Activated naive CD8-positive, alpha-beta T cell treated with anti-CD3 and anti-CD28 coated beads, Interleukin-2, amount 50 U/mL, for 16 hours (primary cell): Measurements from ENCODE around the gene PIGS.
"Not testable (repeated sequence)": the region's sequence is repeated elsewhere in the genome, so short reads cannot be mapped to it uniquely, and the experiment has no call there.

Experiments
- DNase-seq: peaks from one replicate; pipeline ENCODE4 v3.0.0-alpha.2; 2020; ENCODE audit warnings: low read depth, low spot score

Gene PIGS

DNA sequence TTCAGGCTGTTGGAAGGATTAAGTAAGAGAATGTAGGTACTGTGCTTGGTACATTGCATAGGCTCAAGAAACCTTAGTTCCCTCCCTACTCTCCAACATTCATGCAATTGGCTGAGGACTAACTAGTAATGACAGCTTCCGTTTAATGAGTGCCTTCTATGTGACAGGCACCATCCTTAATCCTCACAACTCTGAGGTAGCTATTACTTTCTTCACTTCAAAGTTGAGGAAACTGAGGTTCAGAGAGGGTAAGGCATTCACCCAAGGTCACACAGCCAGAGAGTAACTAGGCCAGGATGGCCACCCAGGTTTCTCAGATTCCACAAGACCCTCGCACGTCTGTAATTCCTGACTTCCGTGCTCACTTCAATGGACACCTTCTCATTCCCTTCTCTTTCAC lies 41.1 kb downstream of the PIGS start:
- DNase-seq, result no peak

DNA sequence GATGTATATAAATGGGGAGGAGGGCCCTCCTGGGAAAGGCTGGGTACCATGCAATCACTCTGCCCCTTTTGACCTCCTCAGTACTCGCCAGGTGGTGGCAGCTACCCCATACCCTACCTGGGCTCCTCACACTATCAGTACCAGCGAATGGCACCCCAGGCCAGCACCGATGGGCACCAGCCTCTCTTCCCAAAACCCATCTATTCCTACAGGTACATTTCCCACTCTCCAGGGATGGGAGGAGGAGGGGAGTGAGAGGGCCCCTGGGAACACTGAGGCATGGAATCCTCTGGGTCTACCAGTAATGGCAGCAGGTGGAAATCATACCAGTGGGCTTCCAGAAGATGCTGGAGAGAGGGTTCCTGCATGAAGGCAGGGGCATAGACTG lies 42.3 kb downstream of the PIGS start:
- no peak for DNase-seq

DNA sequence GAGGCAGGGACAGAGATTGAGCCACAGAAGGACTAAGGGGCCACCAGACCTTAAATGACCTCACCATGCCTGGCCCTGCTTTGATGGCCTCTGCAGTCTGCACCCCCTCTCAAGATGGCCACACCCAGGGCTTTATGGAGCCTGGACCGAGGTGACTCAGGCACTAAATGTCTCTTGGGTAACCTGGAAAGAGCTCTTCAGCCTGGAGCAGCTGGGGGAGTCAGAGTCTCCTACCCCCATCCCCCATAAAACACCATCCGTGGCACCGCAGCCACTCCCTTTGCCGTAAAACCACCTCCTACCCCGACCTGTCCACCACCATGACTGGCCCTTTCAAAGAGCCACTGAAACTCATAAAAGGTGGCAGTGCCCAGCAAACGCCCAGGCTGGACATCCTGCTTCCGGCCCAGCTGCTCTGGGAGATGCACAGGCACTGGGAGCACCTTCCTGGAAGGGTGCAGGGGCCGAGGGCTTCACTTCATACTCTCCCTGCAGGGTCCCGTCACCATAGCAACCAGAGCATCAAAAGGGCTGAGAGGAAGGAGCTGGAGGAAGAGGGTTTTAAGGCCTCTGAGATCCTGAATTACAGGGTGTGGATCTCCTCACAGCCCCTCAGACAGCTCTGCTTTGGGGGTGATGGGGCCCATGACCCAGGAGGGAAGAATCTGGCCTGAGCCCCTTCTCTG lies 42.9 kb downstream of the PIGS start:
- DNase-seq, result no peak

DNA sequence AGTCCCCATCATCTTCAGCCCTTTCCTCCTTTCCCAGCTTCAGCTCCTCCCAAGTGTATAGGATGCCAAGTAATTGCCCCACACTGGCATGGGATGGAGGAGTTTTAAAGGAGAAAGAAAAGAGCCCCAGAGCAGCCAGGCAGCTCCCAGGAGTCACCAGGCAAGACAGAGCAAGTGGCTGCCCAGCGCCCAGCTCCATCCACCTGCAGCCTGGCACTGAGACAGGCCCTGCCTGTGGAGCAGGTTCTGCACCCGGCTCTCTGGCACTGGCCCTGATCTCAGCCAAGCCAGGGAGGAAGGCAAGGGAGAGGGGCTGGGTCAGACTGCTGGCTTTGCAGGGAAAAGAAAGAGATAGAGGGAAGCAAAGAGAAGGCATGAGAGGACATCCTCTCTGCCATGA lies 43.5 kb downstream of the PIGS start:
- no peak for DNase-seq

DNA sequence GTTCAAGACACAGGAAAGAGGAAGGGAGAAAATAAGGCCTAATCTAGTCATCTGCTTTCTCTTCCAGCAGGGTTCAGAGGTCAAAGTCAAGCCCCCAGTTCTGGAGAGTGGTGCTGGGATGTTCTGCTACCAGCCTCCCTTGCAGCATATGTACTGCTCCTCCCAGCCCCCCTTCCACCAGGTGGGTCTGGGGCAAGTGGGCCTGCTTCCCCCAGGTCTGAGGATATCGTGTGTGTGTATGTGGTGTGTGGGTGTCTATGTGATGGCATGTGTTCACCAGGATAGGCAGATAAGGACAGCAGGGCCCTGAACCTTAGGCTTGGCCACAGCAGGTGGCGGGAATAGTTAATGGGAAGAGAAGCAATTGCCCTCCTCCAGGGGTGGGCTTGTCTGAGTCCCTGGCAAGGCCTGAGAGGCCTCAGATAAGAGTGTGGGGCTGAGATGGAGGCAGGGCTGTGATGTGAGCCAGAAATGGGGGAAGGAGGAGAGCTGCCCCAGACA lies 44.1 kb downstream of the PIGS start:
- no peak for DNase-seq

DNA sequence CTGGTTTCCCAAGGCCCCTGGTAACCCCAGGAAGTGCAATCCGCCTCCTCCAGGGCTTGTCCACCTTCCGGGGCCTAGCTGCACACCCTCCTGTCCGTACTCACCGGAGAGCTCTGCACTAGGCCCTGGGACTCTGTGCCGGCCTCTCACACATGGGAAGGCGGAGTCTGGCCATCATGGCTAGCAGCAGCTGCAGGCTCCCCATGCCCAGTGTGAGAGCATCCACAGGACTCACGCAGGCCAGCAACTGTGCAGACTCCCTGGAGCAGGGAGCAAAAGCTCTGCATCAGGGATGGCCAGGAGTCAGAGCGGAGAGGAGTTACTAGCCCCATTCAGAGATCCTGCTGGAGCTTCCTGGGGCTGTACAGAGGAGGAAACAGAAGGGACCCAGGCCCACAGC lies 44.9 kb downstream of the PIGS start:
- DNase-seq, result no peak

DNA sequence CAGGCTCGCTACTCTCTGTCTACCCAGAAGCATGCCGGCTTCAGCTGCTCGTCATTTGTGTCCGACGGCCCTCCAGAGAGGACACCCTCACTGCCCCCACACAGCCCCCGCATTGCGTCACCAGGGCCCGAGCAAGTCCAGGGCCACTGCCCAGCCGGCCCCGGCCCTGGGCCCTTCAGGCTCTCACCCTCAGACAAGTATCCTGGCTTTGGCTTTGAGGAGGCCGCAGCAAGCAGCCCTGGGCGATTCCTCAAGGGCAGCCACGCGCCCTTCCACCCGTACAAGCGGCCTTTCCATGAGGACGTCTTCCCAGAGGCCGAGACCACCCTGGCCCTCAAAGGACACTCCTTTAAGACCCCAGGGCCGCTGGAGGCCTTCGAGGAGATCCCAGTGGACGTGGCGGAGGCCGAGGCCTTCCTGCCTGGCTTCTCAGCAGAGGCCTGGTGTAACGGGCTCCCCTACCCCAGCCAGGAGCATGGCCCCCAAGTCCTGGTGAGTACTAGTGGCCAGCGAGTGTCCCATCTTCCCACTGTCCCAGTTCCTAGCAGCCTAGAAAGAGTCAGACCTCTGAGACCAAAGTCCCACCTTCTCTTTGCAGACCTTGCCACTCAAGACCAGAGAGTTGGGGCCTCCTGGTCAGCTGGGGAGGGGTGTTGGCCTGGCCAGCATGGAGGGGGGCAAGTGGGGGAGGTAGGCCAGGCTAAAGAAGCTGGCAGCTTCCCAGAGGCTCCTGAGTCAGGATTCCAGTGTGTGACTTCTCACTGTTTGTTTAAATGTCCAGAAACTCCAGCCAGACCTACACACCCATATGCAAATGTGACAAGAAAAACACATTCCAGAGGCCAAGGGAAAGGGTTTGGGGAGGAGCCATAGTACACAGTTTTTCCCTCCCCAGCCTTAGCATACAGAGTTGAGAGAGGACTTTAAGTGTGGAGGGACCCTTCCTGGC lies 46.6 kb downstream of the PIGS start:
- no peak for DNase-seq

DNA sequence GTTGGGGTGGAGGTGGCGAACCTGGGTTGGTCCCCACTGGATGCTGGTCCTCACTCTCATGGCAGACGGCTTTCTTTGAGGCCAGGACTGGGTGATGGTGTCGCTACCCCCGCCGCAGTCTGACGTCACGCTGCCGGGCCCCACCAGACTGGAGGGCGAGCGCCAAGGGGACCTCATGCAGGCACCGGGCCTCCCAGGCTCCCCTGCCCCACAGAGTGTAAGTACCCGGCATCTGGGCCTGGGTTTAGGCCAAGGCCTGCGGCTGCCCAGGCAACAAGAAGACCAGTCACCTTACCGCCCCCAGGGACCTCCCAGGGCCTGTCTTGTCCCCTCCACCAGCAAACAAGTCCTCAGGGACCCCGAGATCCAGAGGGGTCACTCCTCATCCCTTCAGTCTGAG lies 47.4 kb downstream of the PIGS start:
- DNase-seq, result no peak

DNA sequence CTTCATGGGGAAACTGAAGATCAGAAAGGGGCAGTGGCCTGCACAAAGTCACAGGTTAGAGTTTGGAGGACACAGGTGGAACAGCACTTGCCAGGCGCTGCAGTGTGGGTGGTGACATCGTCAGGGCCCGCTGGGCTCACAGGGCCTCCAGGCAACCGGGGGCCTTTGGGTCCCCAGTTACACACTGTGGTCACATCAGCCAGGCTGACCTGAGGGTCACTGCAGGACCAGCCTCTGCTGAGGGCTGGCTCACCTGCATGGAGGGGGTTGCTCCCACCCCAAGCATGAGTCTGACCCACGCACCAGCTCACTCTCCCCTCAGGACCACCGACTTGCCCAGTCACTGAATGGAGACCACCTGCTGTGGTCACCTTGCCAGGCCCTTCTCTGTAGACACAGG lies 48.1 kb downstream of the PIGS start:
- no peak for DNase-seq

DNA sequence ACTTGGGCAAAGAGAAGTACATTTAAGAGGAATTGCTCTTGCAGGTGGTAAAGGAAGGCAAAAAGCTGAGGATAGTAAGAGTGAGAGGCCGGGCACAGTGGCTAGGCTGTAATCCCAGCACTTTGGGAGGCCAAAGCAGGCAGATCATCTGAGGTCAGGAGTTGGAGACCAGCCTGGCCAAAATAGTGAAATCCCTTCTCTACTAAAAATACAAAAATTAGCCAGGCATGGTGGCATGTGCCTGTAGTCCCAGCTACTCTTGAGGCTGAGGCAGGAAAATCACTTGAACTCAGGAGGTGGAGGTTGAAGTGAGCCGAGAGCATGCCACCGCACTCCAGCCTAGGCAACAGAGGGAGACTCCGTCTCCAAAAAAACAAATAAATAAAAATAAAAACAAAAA lies 49.0 kb downstream of the PIGS start:
- not testable (repeated sequence) for DNase-seq

DNA sequence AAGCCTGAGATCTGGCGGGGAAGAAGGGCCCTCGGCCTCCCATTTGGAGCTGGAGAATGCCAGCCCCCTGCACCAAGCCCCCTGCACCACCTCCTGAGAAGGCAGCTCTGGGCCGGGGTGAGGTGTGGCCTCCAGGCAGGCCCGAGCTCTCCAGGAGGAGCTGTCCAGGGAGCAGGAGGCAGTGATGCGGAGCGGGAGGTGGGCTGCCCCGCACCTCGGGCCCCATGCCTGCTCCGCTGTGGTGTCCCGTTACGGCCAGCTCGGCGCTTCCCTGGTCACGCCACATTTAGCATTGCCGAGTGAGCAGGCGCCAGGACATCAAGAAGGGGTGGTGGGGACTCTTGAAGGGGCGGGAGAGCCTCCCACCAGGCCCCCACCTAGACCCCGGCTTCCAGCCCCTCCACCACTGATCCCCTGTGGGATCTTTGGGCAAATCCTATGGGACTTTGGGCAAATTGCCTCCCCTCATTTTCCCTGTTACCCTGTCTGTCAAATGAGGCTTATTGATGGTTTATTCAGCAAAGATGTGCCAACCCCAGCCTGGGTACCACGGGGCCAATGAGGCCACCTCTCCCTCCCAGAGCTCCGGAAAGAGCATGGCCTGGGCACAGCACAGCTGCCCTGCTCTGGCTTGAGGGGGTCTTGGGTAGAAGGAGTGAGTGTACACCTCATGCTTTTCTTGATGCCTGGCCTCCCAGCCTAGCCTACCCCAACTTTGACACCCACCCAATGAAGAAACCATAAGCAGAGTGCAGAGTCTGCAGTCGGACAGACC lies 49.8 kb downstream of the PIGS start:
- no peak for DNase-seq

DNA sequence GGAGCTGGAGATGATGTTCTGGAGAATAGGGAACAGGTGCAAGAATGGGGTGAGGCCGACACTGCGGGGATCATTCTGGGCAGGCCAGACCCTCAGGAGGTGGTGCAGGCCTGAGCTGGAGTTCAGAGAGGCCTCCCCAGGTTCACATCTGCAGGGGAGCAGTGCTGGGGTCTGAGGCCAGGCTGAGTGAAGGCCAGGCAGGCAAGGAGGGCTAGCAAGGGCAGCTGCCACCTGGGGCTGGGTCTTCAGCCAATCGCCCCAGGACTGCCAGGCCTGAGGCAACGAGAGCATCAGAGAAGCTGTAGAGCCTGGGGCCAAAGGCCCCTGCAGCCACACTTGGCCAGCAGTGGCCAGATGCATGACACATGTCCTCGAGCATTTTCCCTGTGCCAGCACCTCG lies 50.6 kb downstream of the PIGS start:
- no peak for DNase-seq

DNA sequence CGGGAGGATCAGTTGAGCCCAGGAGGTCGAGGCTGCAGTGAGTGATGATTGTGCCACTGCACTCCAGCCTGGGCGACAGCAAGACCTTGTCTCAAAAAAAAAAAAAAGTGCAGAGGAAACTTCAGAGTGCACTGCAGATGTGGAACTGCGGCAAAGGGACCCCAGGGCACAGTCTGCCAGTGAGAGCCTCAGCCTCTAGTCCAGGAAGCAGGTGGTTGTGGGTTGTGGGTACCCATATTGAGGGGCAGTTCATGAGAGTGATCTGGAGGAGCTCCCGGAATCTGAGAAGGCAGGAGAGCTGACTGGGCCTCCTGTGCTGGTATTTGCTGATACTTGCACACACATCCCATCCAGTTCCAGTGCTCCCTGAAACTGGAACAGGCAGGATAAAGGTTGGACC lies 52.1 kb downstream of the PIGS start:
- DNase-seq, result no peak

DNA sequence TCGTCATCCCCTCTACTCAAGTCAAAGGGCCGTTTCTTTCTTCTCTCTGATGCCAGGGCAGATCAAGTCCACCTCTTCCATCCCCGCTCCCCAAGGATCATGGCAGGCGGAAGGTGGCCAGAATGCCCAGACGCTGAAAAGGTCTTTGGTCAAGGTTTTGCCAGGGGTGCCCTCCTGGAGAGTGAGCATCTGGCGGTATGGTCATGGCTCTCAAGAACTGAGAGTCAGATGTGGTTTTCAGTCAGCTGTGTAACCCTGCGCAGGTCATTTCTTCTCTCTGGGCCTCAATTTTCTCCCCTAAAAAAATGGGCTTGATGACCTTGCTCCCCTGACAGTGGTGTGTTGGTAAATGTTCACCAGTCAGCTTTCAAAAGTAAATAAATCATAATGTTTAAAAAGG lies 52.7 kb downstream of the PIGS start:
- DNase-seq, result no peak

DNA sequence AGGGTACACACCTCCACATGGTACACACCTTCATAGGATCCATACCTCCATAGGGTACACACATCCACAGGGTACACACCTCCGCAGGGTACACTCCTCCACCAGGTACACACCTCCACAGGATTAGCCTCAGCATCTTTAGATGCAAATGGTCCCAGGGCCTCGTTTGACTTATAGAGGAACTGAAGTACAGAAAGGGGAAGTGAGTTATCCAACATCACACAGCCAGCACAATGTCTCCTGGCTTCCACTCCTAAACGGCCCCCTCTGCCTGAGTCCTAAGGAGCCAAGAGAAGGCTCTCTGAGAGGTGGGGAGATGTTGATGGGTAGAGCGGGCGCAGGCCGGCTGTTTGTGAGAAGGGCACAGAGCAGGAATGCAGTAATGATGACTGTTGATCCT lies 53.2 kb downstream of the PIGS start:
- no peak for DNase-seq

DNA sequence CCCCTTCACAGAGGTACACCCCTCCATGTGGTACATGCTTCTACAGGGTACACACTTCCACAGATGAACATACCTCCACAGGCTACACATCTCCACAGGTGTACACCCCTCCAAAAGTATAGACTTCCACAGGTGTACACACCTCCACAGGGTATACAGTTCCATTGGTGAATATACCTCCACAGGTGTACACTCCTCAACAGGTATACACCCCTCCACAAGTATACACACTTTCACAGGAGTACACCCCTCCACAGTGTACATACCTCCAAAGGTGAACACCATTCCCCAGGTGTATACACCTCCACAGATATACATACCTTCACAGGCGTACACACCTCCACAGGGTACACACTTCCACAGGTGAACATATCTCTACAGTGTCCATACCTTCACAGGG lies 55.8 kb downstream of the PIGS start:
- DNase-seq, result no peak

DNA sequence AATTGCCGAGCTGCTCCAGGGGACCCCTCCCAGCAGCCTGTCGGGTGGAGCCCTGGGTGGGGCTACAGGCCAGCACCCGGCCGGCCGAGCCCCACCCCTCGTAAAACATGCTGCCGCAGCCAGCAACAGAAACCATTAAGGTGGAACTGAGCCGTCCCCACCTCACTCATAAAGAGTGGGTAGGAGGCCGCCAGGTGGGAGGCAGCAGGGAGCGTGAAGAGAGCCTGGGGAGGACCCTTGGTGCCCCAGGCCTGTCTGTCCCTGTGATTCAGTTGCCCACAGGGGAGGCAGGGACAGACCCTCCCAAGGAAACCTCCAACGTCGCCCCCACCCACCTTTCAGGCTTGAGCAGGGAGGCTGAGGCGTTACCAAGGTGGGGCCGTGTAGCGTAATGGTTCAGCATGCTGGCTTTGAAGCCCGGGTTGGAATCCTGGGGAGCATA lies 56.7 kb downstream of the PIGS start:
- no peak for DNase-seq

DNA sequence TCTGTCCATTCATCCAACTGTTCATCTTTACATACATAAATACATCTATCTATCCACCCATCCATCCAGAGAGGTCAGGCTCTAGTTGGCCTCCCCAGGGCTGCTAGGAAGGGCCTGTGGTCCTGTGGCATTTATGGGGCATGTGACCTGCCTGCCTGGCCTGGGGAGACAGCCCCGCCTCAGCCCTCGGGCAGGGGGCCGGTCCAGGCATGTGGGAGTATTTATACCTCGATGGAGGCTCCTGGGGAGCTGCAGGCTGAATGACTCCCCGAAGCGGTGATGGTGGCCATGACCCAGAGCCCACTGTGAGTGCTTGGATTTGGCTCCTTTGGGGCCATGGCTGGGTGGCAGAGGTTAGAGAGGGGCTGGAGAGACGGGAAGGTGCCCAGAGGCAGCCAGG lies 57.8 kb downstream of the PIGS start:
- DNase-seq, result no peak

DNA sequence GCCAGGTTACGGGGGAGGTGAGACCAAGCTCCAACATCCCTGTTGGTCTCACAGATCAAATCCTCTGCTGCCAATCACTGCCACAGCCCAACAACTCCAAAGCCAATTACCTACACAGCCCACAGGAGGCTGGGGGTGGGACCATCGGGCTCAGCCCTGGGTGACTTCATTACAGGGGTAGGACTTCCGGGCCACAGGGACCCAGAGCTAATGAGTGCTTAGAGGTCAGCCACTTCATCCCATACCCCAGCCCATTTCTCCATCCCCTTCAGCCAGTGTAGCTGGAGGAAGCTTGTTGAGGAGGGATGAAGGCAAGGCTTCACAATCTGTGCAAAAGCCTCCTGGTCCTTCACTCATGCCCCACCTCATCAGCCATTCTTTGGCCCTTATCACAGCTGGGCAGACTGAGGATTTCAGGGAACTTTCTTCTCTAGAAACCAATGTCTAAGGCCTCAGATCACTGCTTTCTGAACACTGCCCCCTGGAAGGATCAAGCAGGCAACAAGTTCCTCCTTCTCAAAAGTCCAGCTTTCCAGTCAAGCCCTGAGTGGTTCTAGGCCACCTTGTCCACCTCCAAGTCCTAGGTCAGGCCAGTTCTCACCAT lies 59.4 kb downstream of the PIGS start:
- no peak for DNase-seq

DNA sequence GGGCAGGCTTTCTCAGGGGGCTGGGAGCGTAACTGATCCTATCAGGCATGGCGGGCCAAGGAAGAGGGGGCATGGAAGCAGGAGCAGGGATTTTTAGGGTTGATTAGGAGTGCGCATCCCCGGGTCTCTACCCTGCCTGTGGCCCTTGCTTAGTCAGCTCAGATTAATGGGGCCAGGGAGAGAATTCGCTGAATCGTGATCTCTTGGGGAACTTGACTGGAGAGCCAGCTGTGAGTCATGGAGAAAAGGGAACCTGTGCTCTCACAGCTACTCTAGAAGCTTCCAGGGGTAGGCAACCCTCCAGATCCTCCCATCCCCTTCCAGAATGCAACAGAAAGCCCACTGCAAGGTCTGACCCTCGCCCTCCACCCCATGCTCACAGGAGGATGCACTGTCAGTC lies 61.5 kb downstream of the PIGS start:
- no peak for DNase-seq

DNA sequence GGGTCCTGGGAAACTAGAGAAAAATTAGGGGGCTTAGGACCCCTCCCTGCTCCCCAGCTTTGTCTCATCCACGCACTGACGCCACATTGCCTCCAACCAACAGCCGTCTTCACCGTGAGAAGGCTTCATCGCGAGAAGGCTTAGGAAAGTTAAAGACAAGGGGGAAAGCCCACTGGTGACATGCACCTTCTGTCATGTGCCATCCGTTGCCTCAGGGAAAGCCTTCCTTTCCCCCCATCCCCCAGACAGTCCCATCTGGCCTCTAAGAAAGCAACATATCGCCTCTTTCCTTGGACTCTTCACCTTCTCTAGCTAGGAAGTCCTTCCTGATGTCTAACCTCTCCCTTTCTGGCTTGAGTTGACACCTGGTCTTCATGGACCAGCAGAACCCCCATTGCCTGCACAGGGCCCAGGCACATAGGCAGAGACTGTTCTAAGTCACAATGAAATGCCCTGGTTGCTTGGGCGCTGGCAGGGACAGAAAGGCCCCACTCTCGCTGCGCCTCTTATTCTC lies 63.1 kb downstream of the PIGS start:
- DNase-seq, result no peak
